GM12874 (cell line): ENCODE measurements around the gene CARD9.
A peak's percentile ranks its signal among the peaks of the same experiment; 100 is the strongest.

ENCODE experiments used
- CTCF ChIP-seq: IDR thresholded peaks from 2 replicates; pipeline ENCODE4 v1.5.1; 2011; ENCODE audit warnings: low read depth, mild to moderate bottlenecking, control low read depth, low read length, moderate library complexity; ENCODE audit not compliant: insufficient read depth

Gene CARD9

GRCh38 chr9:136404801-136405136 lies 31.3 kb upstream of the CARD9 start:
- TF ChIP-seq CTCF = no peak

GRCh38 chr9:136403915-136404800 lies 30.7 kb upstream of the CARD9 start:
- no peak for TF ChIP-seq CTCF

- TF ChIP-seq CTCF = no peak
These were observed 30.1 kb upstream of the CARD9 start for GRCh38 chr9:136403538-136403914.

GRCh38 chr9:136402067-136402466 lies 28.6 kb upstream of the CARD9 start:
- TF ChIP-seq CTCF = no peak

- TF ChIP-seq CTCF = no peak
These were observed 27.9 kb upstream of the CARD9 start for GRCh38 chr9:136401173-136401922.

DNA sequence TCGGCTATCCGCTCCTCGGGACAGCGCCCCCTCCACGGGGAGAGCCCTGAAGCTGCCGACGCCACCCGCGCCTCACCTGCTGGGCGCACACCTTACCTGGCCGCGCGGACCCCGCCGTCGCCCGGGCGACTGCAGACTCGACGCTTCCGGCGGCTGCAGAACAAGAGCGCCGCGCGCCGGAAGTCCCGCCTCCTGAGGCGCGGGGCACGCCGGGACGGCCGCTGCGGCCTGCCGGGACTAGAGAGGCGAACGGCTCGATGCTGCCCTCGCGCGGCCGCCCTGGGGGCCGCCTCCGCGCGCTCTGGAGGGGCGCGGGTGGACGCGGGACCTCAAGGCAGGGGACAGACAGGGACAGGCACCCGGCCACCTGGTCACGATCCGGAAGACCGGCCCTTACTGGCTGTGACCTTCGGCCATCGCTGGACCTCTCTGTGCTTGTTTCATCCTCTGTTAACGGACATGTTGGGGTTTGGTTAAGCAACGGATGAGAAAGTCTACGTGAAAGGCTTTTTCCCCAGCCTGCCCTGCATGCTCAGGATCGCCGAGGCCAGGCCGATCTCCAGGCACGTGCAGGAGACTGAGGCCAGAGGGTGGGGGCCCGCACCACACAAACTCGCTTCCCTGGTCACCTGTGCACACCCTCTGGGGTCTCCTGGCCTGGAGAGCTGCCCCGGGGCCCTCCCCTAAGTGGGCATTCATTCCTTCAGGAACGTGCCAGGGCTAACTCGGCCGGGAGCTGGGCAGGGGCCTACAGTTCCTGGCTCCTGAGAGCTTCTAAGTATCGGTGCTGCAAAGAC lies 26.8 kb upstream of the CARD9 start, which contains the start of gene SNAPC4:
Gene SNAPC4, minus strand, starts transcription at position 133 of the 797 bp plus-strand sequence. CDS start 1,742 bp downstream, outside the sequence.
- peak; percentile 95 for TF ChIP-seq CTCF
